ENCODE data around the gene FAM83D.
A peak's percentile ranks its signal among the peaks of the same experiment; 100 is the strongest.

FAM83D gene

DNA sequence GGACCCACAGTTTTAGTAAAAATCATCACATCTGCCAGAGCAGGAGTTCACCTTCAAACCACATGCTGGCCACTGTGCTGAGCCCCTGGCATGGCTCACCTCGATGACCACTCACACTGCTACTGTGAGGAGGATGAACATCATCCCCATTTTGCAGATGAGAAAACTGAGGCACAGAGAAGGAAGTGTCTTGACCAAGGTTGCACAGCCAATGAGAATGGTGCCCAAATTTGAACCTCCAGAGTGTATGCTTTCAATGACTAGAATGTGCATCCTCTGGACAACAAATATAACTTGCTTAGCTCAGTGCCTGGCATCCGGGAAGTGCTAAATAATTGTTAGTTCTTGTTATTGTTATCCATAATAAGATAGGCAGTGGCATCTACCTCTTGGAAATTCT is 37.2 kb upstream of the FAM83D start:
- H3K27ac Mint-ChIP-seq (ENCODE audit: low read depth): peak overlapping the region; percentile 56
- H3K4me1 Mint-ChIP-seq: peaks cover 54% of the 10 kb centered on the region
- no peaks in the 10 kb centered on the region for H3K9me3 Mint-ChIP-seq
- no peak overlapping the region for H3K4me3 Mint-ChIP-seq
- ATAC-seq (replicated peaks; ENCODE audit: extremely low read depth, poor library complexity, severe bottlenecking) (no peak), DNase-seq (ENCODE audit: low spot score in 2 of 2) (no peak)
- H3K27me3 Mint-ChIP-seq: no peaks in the 10 kb centered on the region
- peaks cover 28% of the 10 kb centered on the region for H3K36me3 Mint-ChIP-seq (ENCODE audit: insufficient read depth)

DNA sequence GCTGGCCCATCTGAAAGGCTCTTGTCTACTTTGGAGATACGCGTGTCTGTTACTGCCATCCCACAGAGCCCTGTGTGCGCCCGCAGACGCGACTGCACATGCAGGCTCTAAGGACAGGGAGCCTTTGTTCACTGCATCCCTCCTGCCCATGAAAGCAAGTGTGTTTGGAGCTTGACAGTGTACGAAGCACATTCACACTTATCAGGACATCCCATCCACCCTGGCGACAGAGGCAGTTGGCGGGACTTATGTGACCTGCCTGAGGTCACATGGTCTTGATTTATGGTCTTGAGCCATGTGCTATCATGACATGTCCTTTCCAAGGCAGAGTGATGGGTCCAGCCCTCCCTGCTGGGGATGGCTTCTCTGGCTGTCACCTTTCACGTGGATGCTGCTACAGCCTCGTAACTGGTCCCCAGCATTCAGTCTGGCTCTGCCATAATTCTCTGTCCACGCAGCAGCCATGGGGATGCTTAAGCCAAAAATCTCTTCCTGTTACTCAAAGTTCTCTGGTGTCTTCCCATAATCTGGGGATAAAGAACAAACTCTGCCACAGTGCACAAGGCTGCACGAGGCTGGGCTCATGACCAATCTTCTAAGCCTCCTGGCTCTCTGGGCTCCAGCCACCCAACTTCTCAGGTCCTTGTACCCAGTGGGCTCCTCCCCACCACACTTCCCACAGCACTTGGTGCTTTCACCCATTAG is 36.3 kb upstream of the FAM83D start:
- peaks cover 32% of the 10 kb centered on the region for H3K36me3 Mint-ChIP-seq (ENCODE audit: insufficient read depth)
- no peak overlapping the region for H3K4me3 Mint-ChIP-seq
- no peak for ATAC-seq (replicated peaks; ENCODE audit: extremely low read depth, poor library complexity, severe bottlenecking)
- peaks cover 62% of the 10 kb centered on the region for H3K4me1 Mint-ChIP-seq
- H3K9me3 Mint-ChIP-seq: no peaks in the 10 kb centered on the region
- DNase-seq (ENCODE audit: low spot score in 2 of 2): no peak
- H3K27me3 Mint-ChIP-seq: no peaks in the 10 kb centered on the region
- peak overlapping the region; percentile 56 for H3K27ac Mint-ChIP-seq (ENCODE audit: low read depth)

DNA sequence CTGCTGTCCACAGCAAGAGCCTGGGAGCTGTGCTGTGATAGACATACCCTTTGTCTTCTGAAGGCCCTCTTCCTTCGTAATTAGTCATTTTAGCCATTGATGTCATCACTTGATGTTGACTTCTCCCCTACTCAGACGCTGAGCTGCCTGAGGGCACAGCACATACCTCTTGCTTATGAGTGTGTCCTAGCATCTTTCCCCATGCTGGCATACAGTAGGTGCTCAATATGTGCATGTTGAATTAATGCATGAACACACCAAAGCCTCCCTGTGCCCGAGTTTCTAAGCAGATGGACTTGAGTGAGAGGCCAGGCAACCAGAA is 35.8 kb upstream of the FAM83D start:
- H3K27ac Mint-ChIP-seq (ENCODE audit: low read depth): peak overlapping the region; percentile 56
- H3K4me1 Mint-ChIP-seq: peaks cover 62% of the 10 kb centered on the region
- no peak overlapping the region for H3K4me3 Mint-ChIP-seq
- H3K9me3 Mint-ChIP-seq: no peaks in the 10 kb centered on the region
- ATAC-seq (replicated peaks; ENCODE audit: extremely low read depth, poor library complexity, severe bottlenecking): no peak
- no peak for DNase-seq (ENCODE audit: low spot score in 2 of 2)
- peaks cover 36% of the 10 kb centered on the region for H3K36me3 Mint-ChIP-seq (ENCODE audit: insufficient read depth)
- no peaks in the 10 kb centered on the region for H3K27me3 Mint-ChIP-seq

DNA sequence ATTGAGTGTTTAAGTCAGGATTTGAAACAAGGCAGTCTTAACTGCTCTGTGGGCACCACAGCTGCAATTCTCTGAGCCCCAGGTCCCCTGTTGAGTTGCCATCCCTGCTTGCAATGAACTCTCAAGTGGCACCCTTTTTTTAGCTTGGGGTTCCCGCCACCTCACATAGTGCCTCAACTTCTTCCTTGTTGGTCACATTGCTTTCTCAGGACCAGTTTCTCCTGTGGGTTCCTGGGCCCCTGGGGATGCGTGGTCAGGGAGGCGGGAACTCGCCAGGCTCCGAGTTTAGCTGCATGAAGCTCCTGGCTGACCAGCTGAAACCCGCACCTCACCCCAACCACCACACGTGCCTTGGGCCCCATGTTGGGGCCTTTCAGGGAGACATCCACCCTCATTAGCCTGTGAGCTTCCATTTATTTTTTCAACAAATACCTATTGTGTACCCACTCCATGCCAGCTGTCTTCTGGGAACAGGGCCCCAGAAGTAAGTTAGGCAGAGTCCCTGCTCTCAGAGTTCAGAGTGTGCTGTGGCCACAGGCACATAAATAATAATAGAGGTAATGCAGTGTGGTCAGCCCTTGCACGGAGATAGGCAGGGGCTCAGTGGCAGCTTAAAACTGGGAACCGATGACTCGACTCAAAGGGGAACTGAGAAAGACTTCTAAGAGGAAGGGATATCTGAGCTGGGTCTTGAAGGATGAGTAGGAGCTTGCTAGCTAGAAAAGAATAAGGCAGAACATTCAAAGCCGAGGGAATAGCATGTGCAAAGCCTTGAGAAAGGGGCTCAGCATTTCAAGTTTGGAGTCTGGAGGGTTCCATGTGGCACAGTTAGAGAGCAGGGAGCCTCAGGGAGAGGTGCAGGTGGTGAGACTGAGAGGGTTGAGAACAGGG is 33.9 kb upstream of the FAM83D start:
- no peaks in the 10 kb centered on the region for H3K27me3 Mint-ChIP-seq
- H3K9me3 Mint-ChIP-seq: no peaks in the 10 kb centered on the region
- H3K36me3 Mint-ChIP-seq (ENCODE audit: insufficient read depth): peaks cover 44% of the 10 kb centered on the region
- DNase-seq (ENCODE audit: low spot score in 2 of 2): no peak
- peak; percentile 5 for ATAC-seq (replicated peaks; ENCODE audit: extremely low read depth, poor library complexity, severe bottlenecking)
- H3K4me1 Mint-ChIP-seq: peaks cover 60% of the 10 kb centered on the region
- peak overlapping the region; percentile 71 for H3K4me3 Mint-ChIP-seq
- H3K27ac Mint-ChIP-seq (ENCODE audit: low read depth): peak overlapping the region; percentile 93

DNA sequence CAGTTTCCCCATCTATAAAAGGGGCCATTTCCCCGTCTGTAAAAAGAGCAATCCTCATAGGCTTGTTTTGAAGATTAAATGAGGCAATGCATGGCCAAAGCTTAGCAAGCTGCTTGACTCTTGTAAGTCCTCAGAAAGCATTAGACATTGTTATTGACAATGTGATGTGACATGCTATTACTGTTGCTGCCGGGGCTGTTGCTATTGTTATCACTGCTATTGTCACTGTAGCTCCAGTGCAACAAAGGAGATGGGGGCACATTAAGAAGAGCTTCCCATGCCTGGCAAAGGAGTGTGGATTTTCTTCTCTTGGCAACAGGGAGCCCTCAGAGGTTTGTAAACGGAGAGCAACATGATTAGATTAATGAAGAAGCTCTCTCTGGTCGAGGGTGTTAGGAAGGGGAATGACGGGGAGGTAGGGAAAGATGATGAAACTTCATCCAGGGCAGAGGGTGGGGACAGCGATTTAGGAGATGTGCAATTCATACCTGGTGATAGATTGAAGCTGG is 33.1 kb upstream of the FAM83D start:
- Mint-ChIP-seq H3K9me3 (no peaks in the 10 kb centered on the region), H3K4me3 (peak overlapping the region; percentile 71), H3K36me3 (ENCODE audit: insufficient read depth) (peaks cover 47% of the 10 kb centered on the region), H3K27me3 (no peaks in the 10 kb centered on the region), H3K27ac (ENCODE audit: low read depth) (peak overlapping the region; percentile 93), H3K4me1 (peaks cover 56% of the 10 kb centered on the region)
- ATAC-seq (replicated peaks; ENCODE audit: extremely low read depth, poor library complexity, severe bottlenecking): peak; percentile 57
- no peak for DNase-seq (ENCODE audit: low spot score in 2 of 2)

DNA sequence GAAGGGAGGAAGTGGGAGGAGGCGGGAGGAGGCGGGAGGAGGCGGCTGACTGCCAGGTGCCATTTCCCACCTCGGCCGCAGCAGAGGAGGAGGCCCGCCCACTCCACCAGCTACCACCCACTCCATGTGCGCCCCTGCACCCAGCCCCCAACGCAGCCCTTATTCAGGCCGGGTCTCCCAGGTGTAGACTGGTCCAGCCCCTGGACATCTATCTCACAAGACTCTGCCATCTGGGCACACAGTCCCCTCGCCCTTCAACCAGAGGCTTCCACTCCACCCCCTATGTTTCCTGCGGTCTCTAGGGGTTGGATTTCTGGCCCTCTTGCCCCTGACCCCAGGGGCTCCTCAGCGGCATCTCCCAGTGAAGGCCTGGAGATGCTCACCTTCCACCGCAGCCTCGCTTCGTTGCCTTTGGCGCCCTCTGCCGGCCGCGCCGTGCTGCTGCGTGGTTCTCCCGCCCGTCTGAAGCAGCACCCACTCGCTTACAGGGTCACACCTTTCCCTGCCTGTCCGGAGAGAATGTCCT is 32.6 kb upstream of the FAM83D start:
- H3K9me3 Mint-ChIP-seq: no peaks in the 10 kb centered on the region
- H3K27ac Mint-ChIP-seq (ENCODE audit: low read depth): peak overlapping the region; percentile 93
- ATAC-seq (replicated peaks; ENCODE audit: extremely low read depth, poor library complexity, severe bottlenecking): peak; percentile 78
- H3K4me3 Mint-ChIP-seq: peak overlapping the region; percentile 71
- peak; percentile 78 to 82 for DNase-seq (ENCODE audit: low spot score in 2 of 2)
- H3K27me3 Mint-ChIP-seq: no peaks in the 10 kb centered on the region
- peaks cover 47% of the 10 kb centered on the region for H3K36me3 Mint-ChIP-seq (ENCODE audit: insufficient read depth)
- H3K4me1 Mint-ChIP-seq: peaks cover 51% of the 10 kb centered on the region

DNA sequence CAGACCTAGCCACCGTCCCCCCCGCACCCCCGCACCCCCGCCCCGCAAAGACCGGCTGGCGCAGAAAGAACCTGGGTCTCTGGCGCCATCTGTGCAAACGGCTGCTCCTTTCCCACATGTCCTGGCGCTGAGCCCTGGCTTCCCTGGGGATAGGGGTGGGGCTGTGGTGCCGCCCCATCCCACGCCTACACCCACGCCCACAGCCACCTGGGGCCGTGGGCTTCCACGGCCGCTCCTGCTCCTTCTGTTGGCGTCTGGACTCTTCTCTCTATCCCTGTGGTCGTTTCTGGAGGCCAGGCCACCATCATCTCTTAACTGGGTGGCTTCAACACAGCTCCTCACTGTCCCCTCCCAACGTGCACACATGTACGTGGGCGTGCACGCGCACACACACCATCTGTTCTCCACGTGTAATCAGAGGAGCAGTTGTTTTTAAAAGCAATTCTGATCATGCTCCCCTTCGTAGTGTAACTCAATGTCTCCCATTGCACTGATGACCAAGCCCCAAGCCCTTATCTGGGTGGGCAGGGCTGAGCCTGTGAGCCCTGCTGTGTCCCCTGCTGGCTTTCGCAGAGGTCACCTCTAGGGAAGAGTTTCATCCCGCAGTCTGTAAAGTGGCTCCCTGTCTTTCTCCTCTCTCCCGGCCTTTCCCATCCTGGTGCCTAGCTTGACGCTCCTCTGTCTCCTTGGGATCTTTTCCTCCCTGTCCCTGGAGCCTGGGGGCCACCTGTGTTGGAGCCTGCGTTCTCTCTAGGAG is 31.9 kb upstream of the FAM83D start:
- Mint-ChIP-seq H3K27ac (ENCODE audit: low read depth) (peak overlapping the region; percentile 93), H3K4me3 (peak overlapping the region; percentile 71), H3K36me3 (ENCODE audit: insufficient read depth) (peaks cover 51% of the 10 kb centered on the region), H3K27me3 (no peaks in the 10 kb centered on the region), H3K4me1 (peaks cover 47% of the 10 kb centered on the region), H3K9me3 (no peaks in the 10 kb centered on the region)
- ATAC-seq (replicated peaks; ENCODE audit: extremely low read depth, poor library complexity, severe bottlenecking) (no peak), DNase-seq (ENCODE audit: low spot score in 2 of 2) (no peak)

DNA sequence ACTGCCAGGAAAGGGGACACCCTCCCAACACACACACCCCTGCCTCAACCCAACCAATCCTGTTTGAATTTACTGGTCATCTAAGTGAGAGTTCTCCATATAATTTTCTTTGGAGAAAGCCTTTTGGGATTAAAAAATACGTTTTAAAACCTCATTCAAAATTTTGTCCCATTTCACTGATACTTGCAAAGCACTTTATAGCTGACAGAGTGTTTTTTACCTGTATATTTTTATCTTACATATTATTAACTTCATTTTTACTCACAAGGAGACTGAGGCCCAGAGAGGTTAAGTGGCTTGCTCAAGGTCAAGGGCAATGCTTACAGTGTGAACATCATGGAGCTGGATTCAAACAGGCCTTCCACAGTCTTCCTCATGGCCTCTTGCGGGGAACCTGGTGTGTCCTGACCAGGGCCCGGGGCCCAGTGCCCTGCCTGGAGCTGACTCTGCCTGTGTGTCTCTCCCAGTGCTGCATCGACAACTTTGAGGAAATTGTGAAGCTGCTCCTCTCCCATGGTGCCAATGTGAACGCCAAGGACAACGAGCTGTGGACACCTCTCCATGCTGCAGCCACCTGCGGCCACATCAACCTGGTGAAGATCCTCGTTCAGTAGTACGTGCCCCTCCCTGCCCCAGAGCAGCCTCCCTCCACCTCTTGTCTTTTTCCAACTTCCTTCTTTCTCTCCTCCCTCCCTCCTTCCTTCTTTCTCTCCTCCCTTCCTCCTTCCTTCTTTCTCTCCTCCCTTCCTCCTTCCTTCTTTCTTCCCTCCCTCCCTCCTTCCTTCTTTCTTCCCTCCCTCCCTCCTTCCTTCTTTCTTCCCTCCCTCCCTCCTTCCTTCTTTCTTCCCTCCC is 30.9 kb upstream of the FAM83D start:
- H3K9me3 Mint-ChIP-seq: no peaks in the 10 kb centered on the region
- peaks cover 47% of the 10 kb centered on the region for H3K36me3 Mint-ChIP-seq (ENCODE audit: insufficient read depth)
- H3K27ac Mint-ChIP-seq (ENCODE audit: low read depth): peak overlapping the region; percentile 93
- H3K27me3 Mint-ChIP-seq: no peaks in the 10 kb centered on the region
- ATAC-seq (replicated peaks; ENCODE audit: extremely low read depth, poor library complexity, severe bottlenecking): no peak
- no peak overlapping the region for H3K4me3 Mint-ChIP-seq
- DNase-seq (ENCODE audit: low spot score in 2 of 2): no peak
- H3K4me1 Mint-ChIP-seq: peaks cover 43% of the 10 kb centered on the region

DNA sequence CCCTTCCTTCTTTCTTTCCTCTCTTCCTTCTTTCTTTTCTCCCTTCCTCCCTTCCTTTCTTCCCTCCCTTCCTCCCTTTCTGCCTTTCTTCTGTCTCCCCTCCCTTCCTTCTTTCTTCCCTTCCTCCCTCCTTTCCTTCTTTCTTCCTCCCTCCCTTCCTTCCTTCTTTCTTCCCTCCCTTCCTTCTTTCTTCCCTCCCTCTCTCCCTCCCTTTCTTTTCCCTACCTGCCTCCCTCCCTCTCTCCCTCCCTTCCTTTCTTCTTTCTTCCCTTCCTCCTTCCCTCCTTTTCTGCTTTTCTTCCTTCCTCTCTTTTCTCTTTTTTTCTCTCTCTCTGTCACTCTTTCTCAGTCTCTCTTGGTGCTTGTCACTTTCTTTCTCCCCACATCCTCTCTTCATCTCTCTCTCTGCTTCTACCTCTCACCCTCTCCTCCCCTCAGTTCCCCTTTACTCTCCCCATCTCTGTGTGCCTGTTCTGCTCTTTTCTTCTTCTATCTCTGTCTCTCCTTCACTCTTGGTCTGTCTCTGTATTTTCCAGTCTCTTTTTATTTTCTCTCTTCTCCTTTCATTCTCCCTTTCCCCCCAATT is 30.1 kb upstream of the FAM83D start:
- no peak for ATAC-seq (replicated peaks; ENCODE audit: extremely low read depth, poor library complexity, severe bottlenecking)
- H3K36me3 Mint-ChIP-seq (ENCODE audit: insufficient read depth): peaks cover 53% of the 10 kb centered on the region
- no peak overlapping the region for H3K4me3 Mint-ChIP-seq
- peak overlapping the region; percentile 84 for H3K27ac Mint-ChIP-seq (ENCODE audit: low read depth)
- no peaks in the 10 kb centered on the region for H3K27me3 Mint-ChIP-seq
- no peak for DNase-seq (ENCODE audit: low spot score in 2 of 2)
- H3K4me1 Mint-ChIP-seq: peaks cover 39% of the 10 kb centered on the region
- H3K9me3 Mint-ChIP-seq: no peaks in the 10 kb centered on the region

DNA sequence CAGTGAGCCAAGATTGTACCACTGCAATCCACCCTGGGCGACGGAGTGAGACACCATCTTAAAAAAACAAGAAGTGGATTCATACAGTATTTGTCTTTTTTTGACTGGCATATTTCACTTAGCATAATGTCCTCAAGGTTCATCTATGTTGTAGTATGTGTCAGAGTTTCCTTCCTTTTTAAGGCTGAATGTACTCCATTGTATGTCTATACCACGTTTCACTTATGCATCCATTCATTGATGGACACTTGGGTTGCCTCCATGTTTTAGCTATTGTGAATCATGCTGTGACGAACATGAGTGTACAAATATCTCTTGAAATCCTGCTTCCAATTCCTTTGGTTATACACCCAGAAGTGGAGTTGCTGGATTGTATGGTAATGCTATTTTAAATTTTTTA is 28.9 kb upstream of the FAM83D start:
- H3K27me3 Mint-ChIP-seq: no peaks in the 10 kb centered on the region
- H3K4me1 Mint-ChIP-seq: peaks cover 40% of the 10 kb centered on the region
- no peak overlapping the region for H3K4me3 Mint-ChIP-seq
- ATAC-seq (replicated peaks; ENCODE audit: extremely low read depth, poor library complexity, severe bottlenecking) (no peak), DNase-seq (ENCODE audit: low spot score in 2 of 2) (no peak)
- no peaks in the 10 kb centered on the region for H3K9me3 Mint-ChIP-seq
- H3K36me3 Mint-ChIP-seq (ENCODE audit: insufficient read depth): peaks cover 63% of the 10 kb centered on the region
- H3K27ac Mint-ChIP-seq (ENCODE audit: low read depth): no peak overlapping the region

DNA sequence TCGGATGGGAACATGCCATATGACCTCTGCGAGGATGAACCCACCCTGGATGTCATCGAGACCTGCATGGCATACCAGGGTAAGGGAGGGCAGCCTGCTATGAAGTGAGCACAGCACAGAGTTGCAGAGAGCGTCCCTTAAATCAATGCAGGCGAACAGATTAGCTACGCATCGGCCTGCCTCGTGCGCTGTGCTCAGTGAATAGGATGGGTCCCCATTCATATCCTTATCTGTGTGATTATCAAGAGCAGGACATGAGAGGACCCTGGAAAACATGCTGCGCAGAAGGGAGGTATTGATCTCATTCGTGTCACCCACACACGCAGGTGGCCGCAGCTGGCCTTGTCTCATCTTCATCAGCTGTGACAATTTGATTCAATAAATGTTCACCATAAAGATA is 25.6 kb upstream of the FAM83D start:
- H3K27ac Mint-ChIP-seq (ENCODE audit: low read depth): no peak overlapping the region
- DNase-seq (ENCODE audit: low spot score in 2 of 2): no peak
- peaks cover 73% of the 10 kb centered on the region for H3K36me3 Mint-ChIP-seq (ENCODE audit: insufficient read depth)
- ATAC-seq (replicated peaks; ENCODE audit: extremely low read depth, poor library complexity, severe bottlenecking): no peak
- peaks cover 21% of the 10 kb centered on the region for H3K4me1 Mint-ChIP-seq
- no peaks in the 10 kb centered on the region for H3K27me3 Mint-ChIP-seq
- no peak overlapping the region for H3K4me3 Mint-ChIP-seq
- H3K9me3 Mint-ChIP-seq: peaks cover 6% of the 10 kb centered on the region
